Measurements from ENCODE around the gene LYG1.

LYG1 gene

GRCh38 chr2:99337113-99338028, 36.4 kb upstream of the LYG1 start, which contains the start of gene EIF5B (continued):
- peak; percentile 90 for TF ChIP-seq CTCF (tag by site-specific recombination; IDR thresholded peaks at IDR 0.05)
- TF ChIP-seq ZNF394 (tag by site-specific recombination; IDR thresholded peaks at IDR 0.05; ENCODE audit: borderline replicate concordance) = no peak; the same call in 1 of the 2 replicates
- no peak for TF ChIP-seq PRDM6 (tag by site-specific recombination; IDR thresholded peaks at IDR 0.05)
- no peak for TF ChIP-seq ZNF654 (tag by site-specific recombination; IDR thresholded peaks at IDR 0.05; ENCODE audit: low read depth)
- peak; percentile 52; the same call in 1 of the 2 replicates for TF ChIP-seq SP7 (tag by site-specific recombination; IDR thresholded peaks at IDR 0.05)
- TF ChIP-seq OSR2 (tag by site-specific recombination; IDR thresholded peaks at IDR 0.05) = no peak
- TF ChIP-seq ZBTB8A (tag by site-specific recombination; IDR thresholded peaks at IDR 0.05) = peak; percentile 33; the same call in 1 of the 2 replicates
- no peak for TF ChIP-seq ZNF645 (tag by site-specific recombination; IDR thresholded peaks at IDR 0.05)
- TF ChIP-seq REST (tag by site-specific recombination; IDR thresholded peaks at IDR 0.05) = 0 out of 2 replicates have a peak, but pooled peaks have one; percentile 30
- TF ChIP-seq ZNF600 (tag by site-specific recombination; IDR thresholded peaks at IDR 0.05) = peak; percentile 86
- TF ChIP-seq ZBTB26 (tag by site-specific recombination; optimal IDR thresholded peaks at IDR 0.05) = peak; percentile 93
- TF ChIP-seq ZNF639 (tag by site-specific recombination; IDR thresholded peaks at IDR 0.05) = 0 out of 2 replicates have a peak, but pooled peaks have one; percentile 51
- peak; percentile 14; the same call in 1 of the 2 replicates for TF ChIP-seq ZBTB20 (tag by site-specific recombination; IDR thresholded peaks at IDR 0.05)
- TF ChIP-seq ZNF311 (tag by site-specific recombination; IDR thresholded peaks at IDR 0.05; ENCODE audit: borderline replicate concordance) = no peak
- peak; percentile 86; the same call in 1 of the 2 replicates for TF ChIP-seq ZBTB6 (tag by site-specific recombination; IDR thresholded peaks at IDR 0.05)
- TF ChIP-seq ZIC2 (tag by site-specific recombination; IDR thresholded peaks at IDR 0.05) = 0 out of 2 replicates have a peak, but pooled peaks have one; percentile 6
- TF ChIP-seq ZNF501 (tag by site-specific recombination; IDR thresholded peaks at IDR 0.05) = 0 out of 2 replicates have a peak, but pooled peaks have one; percentile 49
- TF ChIP-seq ZNF843 (tag by site-specific recombination; IDR thresholded peaks at IDR 0.05) = 0 out of 2 replicates have a peak, but pooled peaks have one; percentile 28
- TF ChIP-seq MZF1 (tag by site-specific recombination; IDR thresholded peaks at IDR 0.05; ENCODE audit: borderline replicate concordance) = no peak

Measured in HEK293 (cell line).